ENCODE measurements around the gene ZIC4.

The ZIC4 gene

DNA sequence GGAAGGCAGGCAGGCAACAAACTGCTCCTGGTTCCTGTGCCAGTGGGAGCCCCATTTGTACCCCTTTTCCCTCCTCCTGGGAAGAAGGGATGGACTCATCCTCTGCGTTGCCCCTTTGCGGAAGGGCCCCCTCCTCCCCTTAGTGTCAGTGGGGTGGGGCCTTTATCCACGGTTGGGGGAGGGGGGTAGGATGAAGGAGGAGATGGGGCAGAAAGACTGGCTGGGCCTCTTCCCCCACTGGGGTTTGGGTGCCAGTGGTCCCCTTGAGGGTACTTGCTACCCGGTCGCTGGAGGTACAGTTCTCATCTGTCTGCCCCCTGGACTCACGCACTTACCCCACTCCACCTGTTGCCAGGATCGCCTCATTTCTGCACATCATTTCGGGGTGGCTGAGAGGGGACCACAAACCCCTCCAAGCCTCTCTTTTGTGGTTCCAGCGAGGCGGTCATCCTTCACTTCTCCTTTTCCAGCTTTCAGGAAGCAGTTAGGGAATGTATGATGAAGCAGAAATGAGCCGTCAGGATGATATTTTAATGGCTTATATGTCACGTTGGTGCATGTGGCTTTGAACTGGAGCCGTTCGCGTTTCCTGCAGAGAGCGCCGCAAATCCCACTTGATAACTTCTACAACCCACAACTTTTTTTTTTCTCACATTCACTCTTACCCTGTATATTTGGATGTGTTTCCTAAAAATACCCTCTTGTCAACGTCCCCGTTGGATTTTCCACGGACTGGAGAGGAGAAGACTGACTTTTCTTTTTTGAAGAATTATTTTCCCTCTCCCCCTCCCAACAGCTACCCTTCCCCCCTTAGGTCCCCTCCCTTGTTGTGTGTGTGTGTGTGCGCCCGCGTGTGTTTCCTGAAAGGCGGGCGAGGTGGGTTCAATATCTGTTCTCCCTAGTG lies at the start of gene ZIC4:
Gene ZIC4 (minus strand): TSS at position 516 of the 904 bp plus-strand sequence. CDS start 3,746 bp downstream, outside the sequence.
- Mint-ChIP-seq H3K4me1 (peaks cover 3% of the 10 kb centered on the region), H3K4me3 (no peak within 1 kb of the TSS), H3K36me3 (peaks cover 14% of the 10 kb centered on the region), H3K27me3 (peaks cover 83% of the 10 kb centered on the region), H3K9me3 (peaks cover 7% of the 10 kb centered on the region), H3K27ac (peak within 1 kb of the TSS; percentile 14)
- CTCF ChIA-PET: no interaction called here
- DNase-seq: no peak

DNA sequence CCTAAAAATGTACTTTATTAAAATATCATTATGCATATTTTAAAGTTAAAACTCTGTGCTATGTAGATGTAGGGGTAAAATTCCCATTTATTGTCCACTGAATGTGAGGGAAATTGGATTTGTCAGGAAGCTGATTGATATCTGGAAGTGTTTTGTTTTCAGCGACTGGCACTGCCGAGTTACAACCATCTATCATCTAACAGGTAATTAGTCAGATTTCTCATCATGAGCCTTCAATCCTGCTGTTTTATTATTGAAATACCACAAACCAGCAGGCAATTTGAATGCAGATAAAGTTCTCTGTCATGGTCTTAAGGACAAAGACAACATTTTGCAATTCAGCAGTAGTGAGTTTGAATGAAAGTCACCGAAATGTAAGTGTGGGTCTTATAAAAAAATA lies 43.3 kb upstream of the ZIC4 start:
- Mint-ChIP-seq H3K36me3 (no peaks in the 10 kb centered on the region), H3K27ac (no peak overlapping the region), H3K4me3 (no peak overlapping the region), H3K9me3 (peaks cover 2% of the 10 kb centered on the region), H3K27me3 (no peaks in the 10 kb centered on the region), H3K4me1 (no peaks in the 10 kb centered on the region)
- no peak for DNase-seq
- CTCF ChIA-PET: no interaction called here

- H3K4me3 Mint-ChIP-seq: no peak overlapping the region
- H3K36me3 Mint-ChIP-seq: no peaks in the 10 kb centered on the region
- H3K4me1 Mint-ChIP-seq: no peaks in the 10 kb centered on the region
- H3K27ac Mint-ChIP-seq: no peak overlapping the region
- no peaks in the 10 kb centered on the region for H3K27me3 Mint-ChIP-seq
- no peak for DNase-seq
- CTCF ChIA-PET: no interaction called here
- H3K9me3 Mint-ChIP-seq: no peaks in the 10 kb centered on the region
Measured at GRCh38 chr3:147447224-147447623, 40.9 kb upstream of the ZIC4 start.

- DNase-seq: no peak
- no peak overlapping the region for H3K4me3 Mint-ChIP-seq
- CTCF ChIA-PET: no interaction called here
- no peak overlapping the region for H3K27ac Mint-ChIP-seq
- H3K27me3 Mint-ChIP-seq: peaks cover 4% of the 10 kb centered on the region
- H3K36me3 Mint-ChIP-seq: no peaks in the 10 kb centered on the region
- H3K9me3 Mint-ChIP-seq: no peaks in the 10 kb centered on the region
- no peaks in the 10 kb centered on the region for H3K4me1 Mint-ChIP-seq
Measured at GRCh38 chr3:147431751-147432150, 25.4 kb upstream of the ZIC4 start.

- Mint-ChIP-seq H3K4me3 (no peak overlapping the region), H3K36me3 (peaks cover under 1% of the 10 kb centered on the region), H3K27ac (no peak overlapping the region), H3K9me3 (no peaks in the 10 kb centered on the region), H3K27me3 (peaks cover 19% of the 10 kb centered on the region), H3K4me1 (no peaks in the 10 kb centered on the region)
- CTCF ChIA-PET: no interaction called here
- DNase-seq: no peak
Measured at GRCh38 chr3:147428754-147429153, 22.4 kb upstream of the ZIC4 start.

GRCh38 chr3:147428326-147428725 lies 22.0 kb upstream of the ZIC4 start:
- Mint-ChIP-seq H3K9me3 (no peaks in the 10 kb centered on the region), H3K4me1 (no peaks in the 10 kb centered on the region), H3K4me3 (no peak overlapping the region), H3K27ac (no peak overlapping the region), H3K27me3 (peaks cover 23% of the 10 kb centered on the region), H3K36me3 (peaks cover 3% of the 10 kb centered on the region)
- no peak for DNase-seq
- CTCF ChIA-PET: no interaction called here

DNA sequence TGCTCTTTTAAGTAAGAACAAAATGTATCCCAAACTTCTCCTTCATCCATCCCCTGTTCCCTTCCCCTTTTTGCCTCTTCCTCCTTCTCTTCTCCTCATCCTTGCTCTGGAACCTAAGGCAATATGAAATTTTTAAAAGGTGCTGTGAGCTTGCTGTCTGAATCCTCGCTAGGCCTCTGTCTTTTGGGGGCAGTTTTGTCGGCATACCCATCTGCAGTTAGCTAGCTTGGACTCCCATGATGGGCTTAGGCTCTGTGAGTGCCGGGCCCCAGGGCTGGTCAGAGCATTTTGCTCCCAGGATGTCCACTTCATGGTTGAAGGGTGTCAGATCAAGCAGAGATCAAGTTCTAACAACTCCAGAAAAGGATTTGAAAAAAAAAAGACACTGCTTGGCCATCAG lies 21.4 kb upstream of the ZIC4 start:
- H3K27me3 Mint-ChIP-seq: peaks cover 29% of the 10 kb centered on the region
- H3K36me3 Mint-ChIP-seq: peaks cover 3% of the 10 kb centered on the region
- H3K4me3 Mint-ChIP-seq: no peak overlapping the region
- no peak overlapping the region for H3K27ac Mint-ChIP-seq
- DNase-seq: no peak
- CTCF ChIA-PET: no interaction called here
- no peaks in the 10 kb centered on the region for H3K4me1 Mint-ChIP-seq
- peaks cover 1% of the 10 kb centered on the region for H3K9me3 Mint-ChIP-seq

DNA sequence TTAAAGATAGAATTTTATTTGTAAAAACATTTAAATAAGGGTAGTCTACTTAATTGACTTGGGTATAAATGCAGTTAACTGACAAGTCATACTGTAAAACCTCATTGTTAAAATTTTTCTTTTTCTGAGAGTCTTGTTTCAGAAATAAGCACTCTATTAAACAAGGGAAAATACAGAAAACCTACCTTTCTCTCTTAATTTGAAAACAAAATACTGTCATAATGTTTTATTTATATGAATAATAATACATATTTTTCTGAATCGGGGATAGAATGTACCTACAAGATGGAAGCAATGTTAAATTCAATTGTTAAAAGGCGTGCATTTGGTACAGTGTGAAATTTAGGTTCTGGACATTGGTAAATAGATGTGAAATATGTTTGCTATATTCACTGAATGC lies 20.6 kb upstream of the ZIC4 start:
- H3K36me3 Mint-ChIP-seq: peaks cover 3% of the 10 kb centered on the region
- DNase-seq: no peak
- H3K27me3 Mint-ChIP-seq: peaks cover 37% of the 10 kb centered on the region
- H3K4me1 Mint-ChIP-seq: no peaks in the 10 kb centered on the region
- CTCF ChIA-PET: no interaction called here
- H3K9me3 Mint-ChIP-seq: peaks cover 3% of the 10 kb centered on the region
- H3K27ac Mint-ChIP-seq: no peak overlapping the region
- H3K4me3 Mint-ChIP-seq: no peak overlapping the region

DNA sequence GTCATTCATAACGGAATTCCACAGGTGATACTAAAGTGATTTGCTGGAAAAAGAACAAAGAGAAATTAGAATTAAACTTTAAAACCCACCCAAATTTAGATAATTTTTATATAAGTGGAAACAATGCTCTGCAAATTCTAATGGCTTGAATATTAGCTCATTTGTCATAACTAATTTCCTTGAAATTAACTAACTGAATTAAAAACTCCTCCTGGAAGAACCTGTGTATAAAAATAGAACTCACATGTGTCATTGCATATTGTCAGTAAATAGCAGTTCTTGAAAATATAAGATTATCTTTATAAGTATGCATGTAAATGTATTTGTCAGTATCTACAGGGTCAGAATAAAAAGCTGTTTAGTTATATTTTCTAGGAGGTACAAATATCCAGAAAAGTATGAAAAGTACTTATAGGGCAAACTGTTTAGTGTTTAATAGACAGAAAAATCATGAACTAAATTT lies 19.1 kb upstream of the ZIC4 start:
- Mint-ChIP-seq H3K27ac (no peak overlapping the region), H3K4me3 (no peak overlapping the region), H3K36me3 (peaks cover 3% of the 10 kb centered on the region), H3K4me1 (no peaks in the 10 kb centered on the region), H3K9me3 (peaks cover 3% of the 10 kb centered on the region), H3K27me3 (peaks cover 52% of the 10 kb centered on the region)
- DNase-seq: no peak
- CTCF ChIA-PET: no interaction called here

- CTCF ChIA-PET: no interaction called here
- H3K27ac Mint-ChIP-seq: no peak overlapping the region
- no peak overlapping the region for H3K4me3 Mint-ChIP-seq
- peaks cover 3% of the 10 kb centered on the region for H3K36me3 Mint-ChIP-seq
- DNase-seq: no peak
- H3K4me1 Mint-ChIP-seq: no peaks in the 10 kb centered on the region
- H3K9me3 Mint-ChIP-seq: peaks cover 3% of the 10 kb centered on the region
- H3K27me3 Mint-ChIP-seq: peaks cover 58% of the 10 kb centered on the region
Measured at GRCh38 chr3:147424581-147425387, 18.4 kb upstream of the ZIC4 start.

- Mint-ChIP-seq H3K36me3 (peaks cover 3% of the 10 kb centered on the region), H3K27ac (no peak overlapping the region), H3K9me3 (peaks cover 3% of the 10 kb centered on the region), H3K4me3 (no peak overlapping the region), H3K4me1 (no peaks in the 10 kb centered on the region), H3K27me3 (peaks cover 66% of the 10 kb centered on the region)
- CTCF ChIA-PET: no interaction called here
- DNase-seq: no peak
Measured at GRCh38 chr3:147423798-147424580, 17.6 kb upstream of the ZIC4 start.

GRCh38 chr3:147423537-147423797 lies 17.1 kb upstream of the ZIC4 start:
- peaks cover 2% of the 10 kb centered on the region for H3K4me1 Mint-ChIP-seq
- DNase-seq: no peak
- H3K9me3 Mint-ChIP-seq: peaks cover 3% of the 10 kb centered on the region
- no peak overlapping the region for H3K4me3 Mint-ChIP-seq
- H3K27ac Mint-ChIP-seq: no peak overlapping the region
- peaks cover 3% of the 10 kb centered on the region for H3K36me3 Mint-ChIP-seq
- H3K27me3 Mint-ChIP-seq: peaks cover 71% of the 10 kb centered on the region
- CTCF ChIA-PET: no interaction called here

DNA sequence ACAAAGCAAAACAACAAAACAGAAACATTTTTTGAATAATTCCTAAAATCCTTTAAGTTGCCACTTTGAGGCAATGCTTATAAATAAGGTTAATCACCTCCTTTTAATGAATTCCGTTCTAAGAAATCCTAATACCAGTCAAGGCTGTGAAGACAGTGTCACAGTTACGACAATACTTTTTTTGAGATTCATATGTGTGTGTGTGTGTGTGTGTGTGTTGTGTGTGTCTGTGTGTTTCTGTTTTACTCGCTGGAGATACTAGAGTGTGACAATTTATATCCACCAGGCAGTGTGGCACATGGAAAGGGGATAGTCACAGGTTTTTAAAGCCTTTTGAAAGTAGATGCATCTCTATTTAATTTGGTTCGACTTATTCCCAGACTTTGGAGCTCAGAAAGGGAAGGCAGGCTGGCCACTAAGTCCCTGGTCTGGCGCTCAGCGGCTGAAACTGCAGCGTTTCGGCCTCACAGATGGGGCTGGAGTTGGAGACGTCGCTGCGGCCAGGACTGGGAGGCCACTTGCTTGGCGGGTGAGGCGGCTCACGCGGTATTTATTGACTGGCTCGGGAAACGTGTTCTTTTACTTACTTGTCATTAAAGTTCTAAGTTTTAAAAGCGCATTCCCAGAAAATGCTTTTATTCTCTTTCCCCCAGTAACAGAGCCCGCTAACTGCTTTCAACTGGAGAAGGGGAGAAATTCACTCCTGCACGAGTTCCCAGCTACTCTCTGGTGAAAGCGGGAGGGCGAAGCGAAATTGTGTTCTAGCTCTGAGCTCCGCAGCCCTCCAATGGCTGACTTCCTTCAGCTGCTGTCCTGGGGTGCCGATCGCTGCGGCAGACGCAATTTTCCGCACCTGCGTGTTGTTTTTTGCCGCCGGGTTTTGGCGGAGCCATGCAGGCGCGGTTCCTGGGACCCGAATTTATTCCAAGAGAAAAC lies 16.5 kb upstream of the ZIC4 start:
- Mint-ChIP-seq H3K27ac (peak overlapping the region; percentile 8), H3K36me3 (peaks cover 3% of the 10 kb centered on the region), H3K4me3 (no peak overlapping the region), H3K27me3 (peaks cover 74% of the 10 kb centered on the region), H3K9me3 (peaks cover 3% of the 10 kb centered on the region), H3K4me1 (peaks cover 2% of the 10 kb centered on the region)
- DNase-seq: no peak
- CTCF ChIA-PET: no interaction called here

DNA sequence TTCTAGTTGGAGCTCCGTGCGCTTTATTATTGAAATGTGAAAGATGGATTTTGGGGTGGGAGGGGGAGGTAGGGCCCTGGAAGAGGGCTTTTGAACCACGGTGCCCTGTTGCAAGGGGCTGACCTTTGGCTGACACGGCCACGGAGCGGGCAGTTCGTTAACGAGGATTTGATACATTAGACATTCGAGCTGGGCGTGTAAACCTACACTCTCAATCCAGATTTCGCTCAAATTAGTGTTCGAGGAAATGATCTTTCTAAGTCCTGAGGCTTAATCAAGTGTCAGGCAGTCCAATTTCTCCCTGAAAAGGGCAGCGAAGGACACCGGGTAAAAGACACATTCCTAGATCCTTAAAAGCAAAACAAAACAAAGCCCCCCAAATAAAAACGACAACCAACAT lies 15.9 kb upstream of the ZIC4 start:
- no peak for DNase-seq
- CTCF ChIA-PET: no interaction called here
- H3K27me3 Mint-ChIP-seq: peaks cover 77% of the 10 kb centered on the region
- no peak overlapping the region for H3K27ac Mint-ChIP-seq
- peaks cover 3% of the 10 kb centered on the region for H3K36me3 Mint-ChIP-seq
- peaks cover 3% of the 10 kb centered on the region for H3K9me3 Mint-ChIP-seq
- H3K4me1 Mint-ChIP-seq: peaks cover 2% of the 10 kb centered on the region
- no peak overlapping the region for H3K4me3 Mint-ChIP-seq
